ENCODE results near the gene DIP2B. TPM values are rescaled to one million over a fixed set of nuclear protein-coding genes. Genes with fewer than 3 reads are reported as not detected.
A peak's percentile ranks its signal among the peaks of the same experiment; 100 is the strongest.

Gene DIP2B
- total RNA-seq, 1 experiment from 2014 or later, result 3.4 TPM

GRCh38 chr12:50609292-50609874 lies 104.6 kb downstream of the DIP2B start:
- Histone ChIP-seq H3K27me3 (no peaks in the 10 kb centered on the region), H3K36me3 (no peaks in the 10 kb centered on the region), H3K4me3 (no peak overlapping the region), H3K9me3 (no peaks in the 10 kb centered on the region)
- DNase-seq, result no peak

DNA sequence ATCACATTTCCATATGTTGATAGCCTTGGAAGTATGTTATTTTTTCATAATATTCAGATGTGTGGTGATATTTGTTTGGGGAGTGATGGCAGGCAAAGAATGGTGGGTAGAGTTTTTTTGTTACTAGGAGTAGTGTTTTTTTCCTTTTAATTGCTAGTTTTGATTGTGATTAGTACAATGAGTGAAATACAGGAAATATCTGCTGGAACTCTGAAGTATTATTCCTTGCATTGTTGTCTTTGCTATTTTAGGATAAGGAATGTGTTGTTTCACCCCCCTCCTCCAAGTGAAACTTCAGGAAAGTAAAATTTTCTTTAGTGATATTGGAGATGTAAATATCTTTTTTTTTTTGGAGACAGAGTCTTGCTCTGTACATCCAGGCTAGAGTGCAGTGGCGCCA lies 105.4 kb downstream of the DIP2B start:
- Histone ChIP-seq H3K27me3 (no peaks in the 10 kb centered on the region), H3K36me3 (no peaks in the 10 kb centered on the region), H3K9me3 (no peaks in the 10 kb centered on the region), H3K4me3 (no peak overlapping the region)
- no peak for DNase-seq

- no peaks in the 10 kb centered on the region for H3K36me3 ChIP-seq
- H3K9me3 ChIP-seq, result no peaks in the 10 kb centered on the region
- no peak for DNase-seq
- no peak overlapping the region for H3K4me3 ChIP-seq
- no peaks in the 10 kb centered on the region for H3K27me3 ChIP-seq
Observed at GRCh38 chr12:50611021-50611744, 106.4 kb downstream of the DIP2B start.

GRCh38 chr12:50612882-50613281 lies 108.1 kb downstream of the DIP2B start:
- no peaks in the 10 kb centered on the region for H3K27me3 ChIP-seq
- H3K36me3 ChIP-seq, result no peaks in the 10 kb centered on the region
- no peak overlapping the region for H3K4me3 ChIP-seq
- no peak for DNase-seq
- no peaks in the 10 kb centered on the region for H3K9me3 ChIP-seq

DNA sequence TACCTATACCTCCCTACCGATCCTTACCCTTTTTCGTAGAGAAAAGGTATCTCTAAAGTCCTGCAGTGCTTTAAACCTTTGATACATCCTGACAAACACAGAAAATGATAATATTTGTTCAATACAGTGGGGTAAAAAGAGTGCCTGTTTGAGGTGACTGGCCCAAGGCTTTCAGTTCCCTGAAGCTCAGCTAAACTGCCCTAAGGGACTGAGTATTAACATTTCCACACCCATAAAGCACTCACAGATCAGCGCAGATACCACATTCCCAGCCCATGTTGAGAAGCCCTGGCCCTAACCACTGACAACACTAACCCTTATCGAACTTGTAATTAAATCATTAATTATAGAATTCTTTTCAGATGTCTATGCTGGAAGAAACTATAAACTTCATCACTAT lies 108.7 kb downstream of the DIP2B start:
- no peak for DNase-seq
- H3K9me3 ChIP-seq, result no peaks in the 10 kb centered on the region
- H3K36me3 ChIP-seq, result no peaks in the 10 kb centered on the region
- H3K4me3 ChIP-seq, result no peak overlapping the region
- H3K27me3 ChIP-seq, result no peaks in the 10 kb centered on the region

- Histone ChIP-seq H3K36me3 (no peaks in the 10 kb centered on the region), H3K9me3 (no peaks in the 10 kb centered on the region), H3K4me3 (no peak overlapping the region), H3K27me3 (no peaks in the 10 kb centered on the region)
- no peak for DNase-seq
Observed at GRCh38 chr12:50614167-50614759, 109.5 kb downstream of the DIP2B start.

DNA sequence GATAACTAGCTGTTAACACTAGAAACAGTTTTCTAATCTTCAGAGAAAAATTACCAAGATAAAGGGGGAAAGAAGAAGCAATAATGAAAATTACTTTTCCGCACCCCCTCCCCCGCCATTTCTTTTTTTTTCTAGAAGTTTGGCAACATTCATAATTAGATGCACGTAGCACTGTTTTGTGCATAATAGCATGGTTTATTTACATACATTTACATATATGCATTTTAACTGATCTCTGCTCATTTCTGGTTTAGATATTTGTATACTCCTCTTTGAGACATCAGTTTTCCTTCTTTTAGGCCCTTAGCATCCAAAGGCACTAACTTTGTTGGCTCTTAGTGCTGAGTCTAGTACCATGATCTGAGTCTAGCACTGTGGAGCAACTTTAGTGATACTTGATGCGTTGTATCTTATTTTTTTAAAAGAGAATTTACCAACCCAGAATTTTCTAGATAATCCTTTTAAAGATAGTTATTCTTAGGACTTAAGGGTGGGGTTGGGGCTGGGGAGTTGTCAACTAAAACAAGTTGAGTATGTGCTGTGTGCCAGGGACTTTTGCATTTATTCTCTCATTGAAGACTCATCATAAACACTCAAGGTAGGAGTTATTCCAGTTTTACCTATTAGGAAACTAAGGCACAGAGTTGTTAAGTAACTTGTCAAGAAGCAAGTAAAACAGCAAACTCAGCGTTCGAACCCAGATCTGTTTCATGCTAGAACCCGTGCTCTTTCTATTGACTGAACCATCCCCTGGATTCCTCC lies 110.5 kb downstream of the DIP2B start:
- Histone ChIP-seq H3K4me3 (no peak overlapping the region), H3K36me3 (no peaks in the 10 kb centered on the region), H3K9me3 (no peaks in the 10 kb centered on the region), H3K27me3 (no peaks in the 10 kb centered on the region)
- DNase-seq, result no peak

DNA sequence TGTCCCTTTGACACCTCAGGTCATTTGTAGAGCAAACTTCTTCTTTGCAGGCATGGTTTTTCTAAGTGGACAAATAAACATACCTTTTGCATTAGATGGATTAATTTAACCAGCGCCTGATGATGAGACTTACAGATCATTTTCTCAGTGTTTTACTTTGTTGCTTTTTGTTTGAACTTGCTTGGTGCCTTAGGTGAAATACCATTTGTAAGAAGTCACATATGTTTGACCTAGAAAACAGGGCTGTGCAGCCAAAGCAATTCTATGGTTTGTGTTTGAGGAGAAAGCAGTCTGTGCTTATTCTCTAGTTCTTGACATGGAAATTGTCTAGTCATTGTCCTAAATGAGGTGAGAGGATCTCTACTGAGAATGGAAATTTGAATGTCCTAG lies 111.1 kb downstream of the DIP2B start:
- no peaks in the 10 kb centered on the region for H3K36me3 ChIP-seq
- H3K27me3 ChIP-seq, result no peaks in the 10 kb centered on the region
- no peak for DNase-seq
- H3K4me3 ChIP-seq, result no peak overlapping the region
- H3K9me3 ChIP-seq, result no peaks in the 10 kb centered on the region

- Histone ChIP-seq H3K36me3 (no peaks in the 10 kb centered on the region), H3K4me3 (no peak overlapping the region), H3K27me3 (no peaks in the 10 kb centered on the region), H3K9me3 (no peaks in the 10 kb centered on the region)
- DNase-seq, result no peak
Observed at GRCh38 chr12:50617657-50618056, 112.9 kb downstream of the DIP2B start.

- H3K9me3 ChIP-seq, result no peaks in the 10 kb centered on the region
- H3K4me3 ChIP-seq, result no peak overlapping the region
- H3K27me3 ChIP-seq, result no peaks in the 10 kb centered on the region
- no peaks in the 10 kb centered on the region for H3K36me3 ChIP-seq
- no peak for DNase-seq
Observed at GRCh38 chr12:50618864-50619609, 114.3 kb downstream of the DIP2B start.

DNA sequence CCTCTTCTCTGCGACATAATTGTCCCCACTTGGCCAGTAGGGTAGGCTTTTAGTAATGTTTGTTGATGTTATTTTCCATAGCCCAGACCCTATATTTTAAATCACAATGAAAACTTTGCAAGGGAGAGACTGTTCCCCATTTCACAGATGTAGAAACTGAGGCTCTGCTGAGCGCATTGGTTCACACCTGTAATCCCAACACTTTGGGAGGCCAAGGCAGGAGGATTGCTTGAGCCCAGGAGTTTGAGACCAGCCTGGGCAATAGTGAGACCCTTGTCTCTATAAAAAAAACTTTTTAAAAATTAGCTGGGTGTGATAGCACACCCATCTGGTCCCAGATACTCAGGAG lies 114.8 kb downstream of the DIP2B start:
- H3K4me3 ChIP-seq, result no peak overlapping the region

GRCh38 chr12:50620109-50620977 lies 115.6 kb downstream of the DIP2B start:
- Histone ChIP-seq H3K36me3 (no peaks in the 10 kb centered on the region), H3K27me3 (no peaks in the 10 kb centered on the region), H3K4me3 (no peak overlapping the region), H3K9me3 (no peaks in the 10 kb centered on the region)
- DNase-seq, result peak; percentile 77

More for the DNA sequence above, 114.8 kb downstream of the DIP2B start:
- no peak for DNase-seq
- Histone ChIP-seq H3K36me3 (no peaks in the 10 kb centered on the region), H3K27me3 (no peaks in the 10 kb centered on the region), H3K9me3 (no peaks in the 10 kb centered on the region)

DNA sequence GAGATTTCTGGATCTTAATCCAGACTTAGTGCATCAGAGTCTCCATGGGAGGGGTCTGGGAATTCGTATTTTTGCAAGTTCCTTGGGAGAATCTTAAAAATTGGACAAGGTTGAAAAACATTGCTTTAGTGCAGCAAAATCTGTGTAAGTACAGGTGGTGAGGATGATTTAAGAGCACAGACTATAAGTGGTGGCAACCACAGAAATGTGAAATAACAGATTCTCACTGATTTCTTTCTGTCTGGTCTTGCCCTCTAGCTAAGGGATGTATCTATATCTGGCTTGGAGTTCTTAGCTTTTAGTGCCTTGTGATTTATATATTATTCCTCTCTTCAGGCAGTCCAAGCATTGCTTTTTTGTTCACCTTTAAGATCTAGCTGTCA lies 116.2 kb downstream of the DIP2B start:
- Histone ChIP-seq H3K27me3 (no peaks in the 10 kb centered on the region), H3K9me3 (no peaks in the 10 kb centered on the region), H3K4me3 (no peak overlapping the region), H3K36me3 (0 out of 2 replicates have a peak, but pooled peaks cover under 1% of the 10 kb centered on the region)
- DNase-seq, result no peak

GRCh38 chr12:50621399-50622300 lies 116.9 kb downstream of the DIP2B start:
- no peaks in the 10 kb centered on the region for H3K9me3 ChIP-seq
- H3K36me3 ChIP-seq, result peaks cover 4% of the 10 kb centered on the region; the same call in 1 of the 2 replicates
- H3K27me3 ChIP-seq, result no peaks in the 10 kb centered on the region
- DNase-seq, result no peak
- no peak overlapping the region for H3K4me3 ChIP-seq

Measured in MG63 (cell line).